ENCODE data around the gene SLC33A1. TPM values are rescaled to one million over a fixed set of nuclear protein-coding genes. Genes with fewer than 3 reads are reported as not detected.
"Not testable (repeated sequence)": the region's sequence is repeated elsewhere in the genome, so short reads cannot be mapped to it uniquely, and the experiment has no call there.

Gene SLC33A1
- polyA plus RNA-seq (ENCODE audit: insufficient read length in 4 of 4), result 10 to 100 TPM; 36.1 to 41.8 (median 38.9) TPM

DNA sequence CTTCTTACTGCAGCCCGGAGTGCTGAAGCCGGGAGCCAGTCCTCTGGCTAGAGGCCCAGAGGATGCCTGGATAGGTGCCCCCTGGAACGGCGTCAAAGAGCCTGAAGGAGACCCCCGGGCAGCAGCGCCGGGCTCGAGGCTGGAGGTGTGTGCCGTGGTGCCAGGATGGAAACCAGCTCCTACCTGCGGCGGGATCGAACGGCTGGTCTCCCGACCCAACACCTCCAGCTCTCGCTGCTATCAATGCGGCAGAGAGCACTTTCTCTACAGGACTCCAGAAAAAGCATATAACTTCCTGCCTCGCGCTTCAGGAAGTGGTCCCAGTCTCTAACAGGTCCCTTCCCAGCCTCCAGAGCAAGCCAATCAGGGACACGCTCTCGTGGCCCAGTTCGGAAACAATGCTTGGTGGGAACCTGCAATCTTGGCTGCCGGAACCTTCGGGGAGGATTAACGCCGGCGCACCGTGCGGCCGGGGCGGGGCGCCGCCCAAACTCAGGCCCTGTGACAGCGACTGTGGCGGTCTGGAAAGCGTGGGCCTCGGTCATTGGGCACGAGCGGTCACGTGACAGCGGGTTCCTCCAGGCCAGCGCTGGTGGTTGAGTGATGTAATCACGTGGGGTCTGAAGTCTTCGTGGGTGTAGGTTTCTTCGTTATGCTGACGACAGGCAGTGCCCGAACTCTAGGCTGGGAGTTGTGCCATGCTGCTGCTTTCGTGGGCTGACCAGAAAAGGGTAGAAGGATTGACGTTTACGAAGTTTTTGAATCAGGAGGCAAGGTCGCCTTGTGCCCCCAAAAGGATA lies at the start of gene SLC33A1:
Gene SLC33A1, minus strand, starts transcription at position 287 of the 800 bp plus-strand sequence. CDS start 430 bp downstream, outside the sequence.
- DNase-seq (ENCODE audit: low read depth in 4 of 4, low spot score in 2 of 4), result peak; percentile 96 to 99 (median 98)

DNA sequence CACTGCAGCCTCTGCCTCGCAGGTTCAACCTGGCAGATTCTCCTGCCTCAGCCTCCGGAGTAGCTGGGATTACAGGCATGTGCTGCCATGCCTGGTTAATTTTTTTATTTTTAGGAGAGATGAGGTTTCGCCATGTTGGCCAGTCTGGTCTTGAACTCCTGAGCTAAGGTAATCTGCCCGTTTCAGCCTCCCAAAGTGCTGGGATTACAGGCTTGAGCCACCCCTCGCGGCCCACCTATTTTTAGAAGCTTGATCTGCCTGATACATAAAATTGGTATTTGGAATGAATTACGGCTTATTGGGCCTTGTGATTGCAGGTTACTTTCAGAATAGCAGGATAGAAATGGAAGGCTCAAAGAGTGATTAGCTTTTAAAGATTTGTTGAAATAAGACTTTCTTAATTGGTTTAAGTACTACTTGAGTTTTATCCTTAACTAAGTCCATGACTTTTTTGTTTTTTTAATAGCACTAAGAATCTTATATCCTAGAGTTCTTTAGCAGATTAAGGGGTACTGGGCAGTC lies 41.2 kb upstream of the SLC33A1 start:
- no peak for DNase-seq (ENCODE audit: low read depth in 4 of 4, low spot score in 2 of 4)

DNA sequence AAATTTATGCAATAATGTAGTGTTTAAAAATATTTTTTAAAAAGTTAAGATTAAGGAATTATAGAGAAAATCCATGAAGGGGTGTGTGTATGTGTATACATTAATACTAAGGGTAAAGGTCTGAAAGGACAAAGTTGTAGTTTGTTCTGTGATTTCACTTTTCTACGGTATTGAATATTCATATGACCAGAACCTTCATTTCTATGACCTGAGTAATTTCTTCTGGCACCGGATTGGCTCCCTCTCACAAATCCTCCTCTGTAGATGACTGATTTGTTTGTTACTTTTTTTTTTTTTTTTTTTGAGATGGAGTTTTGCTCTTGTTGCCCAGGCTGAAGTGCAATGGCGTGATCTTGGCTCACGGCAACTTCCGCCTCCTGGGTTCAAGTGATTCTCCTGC lies 37.1 kb upstream of the SLC33A1 start:
- no peak for DNase-seq (ENCODE audit: low read depth in 4 of 4, low spot score in 2 of 4)

DNA sequence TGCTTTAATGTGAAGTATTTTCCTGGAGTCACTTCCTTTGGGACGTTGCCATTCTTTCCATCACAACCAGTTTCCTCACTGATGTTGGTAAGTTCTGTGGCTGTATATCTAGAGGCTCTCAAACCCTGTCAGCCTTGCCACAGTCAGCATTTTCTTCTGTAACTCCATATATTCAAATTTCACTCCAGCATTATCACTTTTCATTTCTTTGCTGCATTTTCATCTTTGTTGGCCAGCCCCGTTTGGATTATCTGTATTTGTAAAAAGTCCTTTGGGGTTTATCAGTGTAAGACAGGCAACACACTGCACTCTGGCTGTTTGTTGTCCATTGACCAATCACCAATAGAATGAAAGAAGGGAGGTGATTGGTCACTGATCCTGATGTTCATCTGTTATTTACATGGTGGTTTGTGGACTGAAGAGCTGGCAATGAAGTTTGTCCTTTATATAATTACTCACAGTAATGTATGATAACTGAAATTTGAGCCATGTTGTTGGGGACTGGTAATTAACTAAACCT lies 36.5 kb upstream of the SLC33A1 start:
- DNase-seq (ENCODE audit: low read depth in 4 of 4, low spot score in 2 of 4), result no peak

DNA sequence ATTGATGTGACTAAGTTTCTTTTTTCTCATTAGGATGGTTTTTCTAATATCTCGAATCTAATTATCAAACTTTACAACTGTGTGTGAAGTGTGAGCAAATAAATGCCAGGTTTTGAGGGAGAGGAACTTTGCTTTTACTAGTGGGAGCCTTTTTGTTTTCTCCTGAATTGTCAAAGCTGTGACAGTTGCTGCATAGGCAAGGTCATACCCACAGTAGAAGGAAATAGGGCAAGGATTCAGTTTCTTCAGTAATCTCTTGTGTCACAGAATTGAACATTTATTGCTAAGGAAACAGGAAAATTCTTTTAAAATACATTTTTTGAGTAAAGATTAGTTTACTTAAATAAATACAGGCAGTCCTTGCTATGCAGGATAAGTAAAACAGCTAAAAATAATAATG lies 35.7 kb upstream of the SLC33A1 start:
- no peak for DNase-seq (ENCODE audit: low read depth in 4 of 4, low spot score in 2 of 4)

- no peak for DNase-seq (ENCODE audit: low read depth in 4 of 4, low spot score in 2 of 4)
Measured at GRCh38 chr3:155889212-155889611, 35.0 kb upstream of the SLC33A1 start.

GRCh38 chr3:155886915-155887314 lies 32.7 kb upstream of the SLC33A1 start:
- no peak for DNase-seq (ENCODE audit: low read depth in 4 of 4, low spot score in 2 of 4)

DNA sequence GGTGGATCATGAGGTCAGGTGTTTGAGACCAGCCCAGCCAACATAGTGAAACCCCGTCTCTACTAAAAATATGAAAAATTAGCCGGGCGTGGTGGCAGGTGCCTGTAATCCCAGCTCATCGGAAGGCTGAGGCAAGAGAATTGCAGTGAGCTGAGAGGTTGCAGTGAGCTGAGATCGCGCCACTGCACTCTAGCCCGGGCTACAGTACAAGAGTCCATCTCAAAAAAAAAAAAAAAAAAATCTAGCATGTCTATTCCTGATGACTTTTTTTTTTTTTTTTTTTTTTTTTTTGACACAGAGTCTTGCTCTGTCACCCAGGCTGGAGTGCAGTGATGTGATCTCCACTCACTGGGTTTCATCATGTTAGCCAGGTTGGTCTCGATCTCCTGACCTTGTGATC lies 32.1 kb upstream of the SLC33A1 start:
- not testable (repeated sequence) for DNase-seq (ENCODE audit: low read depth in 4 of 4, low spot score in 2 of 4)

- DNase-seq (ENCODE audit: low read depth in 4 of 4, low spot score in 2 of 4), result no peak
Measured at GRCh38 chr3:155885292-155885691, 31.1 kb upstream of the SLC33A1 start.

- DNase-seq (ENCODE audit: low read depth in 4 of 4, low spot score in 2 of 4), result no peak
Measured at GRCh38 chr3:155884292-155884691, 30.1 kb upstream of the SLC33A1 start.

- no peak for DNase-seq (ENCODE audit: low read depth in 4 of 4, low spot score in 2 of 4)
Measured at GRCh38 chr3:155880286-155880685, 26.1 kb upstream of the SLC33A1 start.

- no peak for DNase-seq (ENCODE audit: low read depth in 4 of 4, low spot score in 2 of 4)
Measured at GRCh38 chr3:155876503-155876902, 22.3 kb upstream of the SLC33A1 start.

DNA sequence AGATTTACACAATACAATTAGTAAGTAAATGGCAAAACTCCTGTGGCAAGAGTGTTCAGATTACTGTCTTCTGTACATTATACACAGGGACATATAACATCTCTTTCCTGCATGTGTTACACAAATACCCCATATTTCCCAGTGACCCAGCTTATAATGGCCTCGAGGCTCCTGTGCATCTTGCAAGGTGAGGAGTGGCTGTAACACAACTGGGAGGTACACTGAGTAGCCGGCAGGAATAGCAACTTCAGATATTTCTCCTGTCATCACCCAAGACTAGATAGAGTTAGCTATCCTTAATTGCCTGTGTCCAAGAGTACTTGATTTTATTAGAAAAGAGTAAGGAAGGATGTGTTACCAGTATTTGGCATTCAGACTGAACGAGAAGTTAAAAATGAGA lies 21.8 kb upstream of the SLC33A1 start:
- DNase-seq (ENCODE audit: low read depth in 4 of 4, low spot score in 2 of 4), result no peak

DNA sequence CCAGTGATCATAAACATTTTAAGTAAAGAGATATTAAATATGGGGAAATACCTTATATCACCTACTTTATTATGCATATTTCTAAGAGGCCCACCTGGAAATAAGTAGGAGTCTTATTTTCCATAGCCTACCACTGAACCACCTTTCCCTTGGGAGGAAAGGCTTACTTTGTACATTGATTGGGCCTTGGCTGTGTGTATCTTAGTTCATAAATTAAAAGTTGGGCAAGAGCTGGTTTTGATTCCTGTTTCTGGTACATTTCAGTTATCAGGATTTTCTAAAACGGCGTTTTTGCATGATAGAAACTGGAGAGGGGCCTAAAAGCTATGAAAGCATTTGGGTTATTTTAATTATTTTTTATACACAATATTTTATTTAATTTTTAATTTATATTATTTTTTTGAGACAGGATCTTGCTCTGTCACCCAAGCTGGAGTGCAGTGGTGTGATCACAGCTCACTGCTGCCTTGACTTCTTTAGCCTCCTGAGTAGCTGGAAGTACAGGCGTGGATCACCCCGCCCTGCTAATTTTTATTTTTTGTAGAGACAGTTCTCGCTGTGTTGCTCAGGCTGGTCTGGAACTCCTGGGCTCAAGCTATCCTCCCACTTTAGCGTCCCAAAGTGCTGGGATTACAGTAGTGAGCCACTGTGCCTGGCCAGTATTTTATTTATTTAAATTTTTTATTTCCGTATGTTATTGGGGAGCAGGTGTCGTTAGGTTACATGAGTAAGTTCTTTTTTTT lies 18.8 kb upstream of the SLC33A1 start:
- DNase-seq (ENCODE audit: low read depth in 4 of 4, low spot score in 2 of 4), result no peak

DNA sequence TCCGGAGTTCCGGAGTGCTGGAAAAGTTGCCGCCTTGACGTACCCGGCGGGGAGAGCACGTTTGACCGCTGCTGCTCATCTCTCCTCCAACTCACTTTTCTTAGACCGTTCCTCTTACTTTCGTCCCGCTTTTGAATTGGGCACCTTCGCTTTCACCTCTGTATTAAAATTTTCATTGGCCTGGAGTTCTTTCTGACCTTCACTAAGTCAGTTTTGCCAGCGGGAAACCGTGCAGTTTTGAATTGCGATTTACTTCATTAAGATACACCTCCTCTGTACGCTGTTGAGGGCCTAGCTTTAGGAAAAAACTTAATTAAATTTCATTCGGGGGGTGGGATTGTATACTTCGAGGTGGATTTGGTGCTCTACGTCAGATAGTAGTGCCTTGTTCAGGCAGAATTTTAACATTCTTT lies 17.5 kb upstream of the SLC33A1 start:
- DNase-seq (ENCODE audit: low read depth in 4 of 4, low spot score in 2 of 4), result peak in 1 of 4 donors; percentile 34

DNA sequence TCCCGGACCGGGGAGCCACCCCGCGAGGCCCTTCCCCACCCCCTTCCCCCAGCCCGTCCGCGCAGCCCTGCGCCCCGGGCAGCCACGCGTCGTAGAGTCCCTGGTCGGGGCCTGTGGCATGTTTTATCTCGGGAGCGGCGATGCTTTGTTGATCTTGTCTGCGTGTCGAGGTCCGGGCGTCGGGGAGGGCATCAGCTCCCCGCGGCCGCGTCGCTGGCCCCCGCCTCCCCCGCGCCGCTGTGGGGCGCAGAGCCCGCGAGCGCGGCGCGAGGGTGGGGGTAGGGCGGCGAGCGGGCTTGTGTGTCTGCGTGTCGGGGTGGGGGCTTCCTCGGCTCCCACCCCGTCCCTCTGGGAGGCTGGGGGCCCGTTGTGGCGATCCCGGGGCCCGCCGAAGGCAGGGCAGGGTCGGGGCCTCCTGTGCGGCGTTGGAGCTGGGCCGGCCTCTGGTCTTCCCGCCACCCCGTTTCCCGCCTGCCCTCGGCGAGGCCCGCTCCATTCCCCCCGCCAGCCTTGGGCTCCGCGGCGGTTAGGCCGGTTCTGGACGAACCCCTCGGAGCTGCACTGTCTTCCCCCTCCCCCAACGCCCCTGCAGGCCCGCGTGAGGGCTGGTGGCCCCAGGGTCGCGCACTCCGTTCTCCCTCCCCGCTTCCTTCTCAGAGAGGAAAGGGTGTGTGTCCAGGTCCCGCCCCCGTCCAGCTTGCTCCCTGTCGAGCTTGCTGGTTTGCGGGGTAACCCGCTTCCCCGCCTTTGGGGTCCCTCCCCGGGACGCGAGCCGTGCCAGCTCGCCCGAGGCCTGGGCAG lies 16.9 kb upstream of the SLC33A1 start:
- peak in 1 of 4 donors; percentile 39 for DNase-seq (ENCODE audit: low read depth in 4 of 4, low spot score in 2 of 4)

DNA sequence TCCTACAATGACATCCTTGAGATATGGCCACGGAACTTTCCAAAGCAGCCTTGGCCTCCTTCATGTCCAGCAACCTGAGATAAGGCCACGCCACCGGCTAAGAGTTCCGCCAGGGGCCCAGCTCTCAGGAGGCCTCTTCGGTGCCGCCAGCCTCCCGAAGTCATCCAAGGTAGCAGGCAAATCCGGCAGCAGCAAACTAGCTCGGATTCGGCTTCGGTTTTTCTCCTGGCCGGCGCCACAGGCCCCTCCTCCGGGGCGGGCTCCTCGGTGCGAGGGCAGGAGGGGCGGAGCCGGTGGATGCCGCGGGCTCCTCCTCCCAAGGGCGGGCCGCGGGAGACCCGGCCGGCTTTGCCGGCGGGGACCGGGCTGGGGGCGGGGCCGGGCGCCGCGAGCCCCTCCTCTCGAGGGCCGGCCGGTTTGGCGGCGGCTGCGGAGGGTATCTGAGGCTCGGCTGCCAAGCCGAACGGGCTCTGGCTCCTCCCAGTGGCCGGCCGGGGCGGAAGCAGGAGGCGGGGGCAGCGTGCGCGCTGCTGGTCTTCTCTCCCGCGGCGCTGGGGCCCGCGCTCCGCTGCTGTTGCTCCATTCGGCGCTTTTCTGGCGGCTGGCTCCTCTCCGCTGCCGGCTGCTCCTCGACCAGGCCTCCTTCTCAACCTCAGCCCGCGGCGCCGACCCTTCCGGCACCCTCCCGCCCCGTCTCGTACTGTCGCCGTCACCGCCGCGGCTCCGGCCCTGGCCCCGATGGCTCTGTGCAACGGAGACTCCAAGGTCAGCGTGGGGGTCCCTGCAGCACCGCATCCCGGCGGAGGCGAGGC lies 16.1 kb upstream of the SLC33A1 start, which contains the start of gene GMPS:
Gene GMPS, plus strand, starts transcription at position 518 of the 812 bp plus-strand sequence. Its CDS starts 221 bp downstream, at position 739.
- DNase-seq (ENCODE audit: low read depth in 4 of 4, low spot score in 2 of 4), result peak; percentile 67 to 91 (median 84)

- DNase-seq (ENCODE audit: low read depth in 4 of 4, low spot score in 2 of 4), result no peak
Measured at GRCh38 chr3:155869691-155870090, 15.5 kb upstream of the SLC33A1 start.

GRCh38 chr3:155863072-155863784 lies 9.0 kb upstream of the SLC33A1 start:
- DNase-seq (ENCODE audit: low read depth in 4 of 4, low spot score in 2 of 4), result no peak
